HCT116 (cell line): Measurements from ENCODE around the gene TBC1D8. TPM values are rescaled to one million over a fixed set of nuclear protein-coding genes. Genes with fewer than 3 reads are reported as not detected.
A peak's percentile ranks its signal among the peaks of the same experiment; 100 is the strongest.

ENCODE experiments used
- ATAC-seq: fragments of 200-7000 bp; cut with Tn5 transposase; 2 replicates; pipeline ENCODE4 v1.9.1; 2020; ENCODE audit warnings: mild to moderate bottlenecking, moderate library complexity
- BruUV-seq: library from RNA; stranded (reverse); fragments of 400-500 nt; replicated peaks from 2 replicates; lab custom pipeline; 2021; lab: Mats Ljungman, UMichigan
- CTCF ChIA-PET: fragments of 300-600 bp; sonication (Branson Sonifier 250); formaldehyde crosslinking; loops from one replicate; lab custom pipeline; 2021; ENCODE audit warnings: antibody characterized with exemption; lab: Charles Lee
- POLR2A ChIA-PET: fragments of 300-600, 350-600 bp; sonication (Branson Sonifier 250); formaldehyde crosslinking; loops from one replicate; lab custom pipeline; 2021; ENCODE audit warnings: antibody characterized with exemption; lab: Charles Lee
- RAD21 ChIA-PET, 2 experiments: fragments of 300-600 bp; sonication (Branson Sonifier 250); formaldehyde crosslinking; loops; one replicate each; lab custom pipeline; 2023; ENCODE audit warnings: low total read pairs in 2 of 2; ENCODE audit not compliant: uncharacterized antibody in 2 of 2, unreplicated experiment in 2 of 2, low non-redundant PET in 1 of 2; lab: Charles Lee
- DNase-seq: peaks from one replicate; pipeline ENCODE4 v3.0.0-alpha.2; 2010; ENCODE audit warnings: low read depth, low spot score
- H2AFZ ChIP-seq: fragments of 200-600 bp; shearing (Covaris generic), sonication (generic); 2 replicates; pipeline ENCODE4 v1.6.1; 2017; ENCODE audit warnings: low read depth, mixed run types, mixed read lengths, antibody characterized with exemption, low read length; ENCODE audit not compliant: poor library complexity, severe bottlenecking
- H3K27ac ChIP-seq: 2 replicates; pipeline ENCODE4 v1.5.1; 2012; ENCODE audit warnings: low read depth, low read length
- H3K27me3 ChIP-seq: fragments of 200-600 bp; sonication (generic); 2 replicates; pipeline ENCODE4 v1.6.1; 2016; ENCODE audit warnings: mixed run types, low read length, mixed read lengths; ENCODE audit not compliant: insufficient read depth
- H3K36me3 ChIP-seq, 2 experiments: fragments of 200-500 bp in 1 of 2; fragments of 200-600 bp in 1 of 2; sonication (Bioruptor generic) in 1 of 2; sonication (generic) in 1 of 2; 2 replicates each; pipeline versions ENCODE4 v1.5.1 to v1.6.1; 2014 to 2016; ENCODE audit warnings: low read length in 2 of 2, inconsistent platforms in 1 of 2, mixed read lengths in 1 of 2, mixed run types in 1 of 2; ENCODE audit not compliant: insufficient read depth in 2 of 2, control insufficient read depth in 1 of 2
- H3K4me1 ChIP-seq, 2 experiments: fragments of 200-600 bp in 1 of 2; sonication (generic) in 1 of 2; 2 replicates each; pipeline versions ENCODE4 v1.5.1 to v1.6.1; 2012 to 2017; ENCODE audit warnings: low read length in 2 of 2, inconsistent platforms in 1 of 2, mild to moderate bottlenecking in 1 of 2, mixed read lengths in 1 of 2, mixed run types in 1 of 2, moderate library complexity in 1 of 2; ENCODE audit not compliant: insufficient read depth in 2 of 2, control insufficient read depth in 1 of 2
- H3K4me2 ChIP-seq: fragments of 200-600 bp; sonication (generic); 2 replicates; pipeline ENCODE4 v1.6.1; 2017; ENCODE audit warnings: mixed run types, low read length, mixed read lengths
- H3K4me3 ChIP-seq, 2 experiments: fragments of 200-600 bp in 1 of 2; sonication (generic) in 1 of 2; replicated peaks in 1 of 2; 2 replicates each; pipeline ENCODE4 v1.5.1; 2011 to 2016; ENCODE audit warnings: low read length in 2 of 2, control low read depth in 1 of 2, low read depth in 1 of 2, mild to moderate bottlenecking in 1 of 2, mixed read lengths in 1 of 2, mixed run types in 1 of 2
- H3K79me2 ChIP-seq: fragments of 200-600 bp; sonication (generic); 2 replicates; pipeline ENCODE4 v1.6.1; 2017; ENCODE audit warnings: mild to moderate bottlenecking, mixed run types, low read length, moderate library complexity, mixed read lengths; ENCODE audit not compliant: insufficient read depth
- H3K9ac ChIP-seq: fragments of 200-600 bp; sonication (generic); 2 replicates; pipeline ENCODE4 v1.6.1; 2016; ENCODE audit warnings: low read length, mixed read lengths
- H3K9me2 ChIP-seq: fragments of 200-600 bp; sonication (generic), shearing (Covaris generic); 2 replicates; pipeline ENCODE4 v1.6.1; 2017; ENCODE audit warnings: mixed run types, mild to moderate bottlenecking, moderate library complexity; ENCODE audit not compliant: insufficient read depth
- H3K9me3 ChIP-seq, 2 experiments: fragments of 200-500 bp in 1 of 2; fragments of 200-600 bp in 1 of 2; sonication (Bioruptor generic) in 1 of 2; sonication (generic) in 1 of 2; 2 replicates each; pipeline ENCODE4 v1.6.1; 2014 to 2017; ENCODE audit warnings: low read length in 2 of 2, mixed read lengths in 2 of 2, inconsistent platforms in 1 of 2, low read depth in 1 of 2, mild to moderate bottlenecking in 1 of 2, mixed run types in 1 of 2, moderate library complexity in 1 of 2; ENCODE audit not compliant: control insufficient read depth in 1 of 2, insufficient read depth in 1 of 2
- H4K20me1 ChIP-seq: fragments of 200-600 bp; sonication (generic), shearing (Covaris generic); 2 replicates; pipeline ENCODE4 v1.6.1; 2017; ENCODE audit warnings: mixed run types, mild to moderate bottlenecking, moderate library complexity; ENCODE audit not compliant: insufficient read depth
- EGR1 ChIP-seq: IDR thresholded peaks from 2 replicates; pipeline ENCODE4 v1.6.1; 2012; ENCODE audit warnings: low read depth
- FOSL1 ChIP-seq: IDR thresholded peaks from 2 replicates; pipeline ENCODE4 v1.6.1; 2012; ENCODE audit warnings: low read depth
- SIN3A ChIP-seq: IDR thresholded peaks from 2 replicates; pipeline ENCODE4 v1.6.1; 2012; ENCODE audit warnings: low read depth
- intact Hi-C: fragments of 100-400 bp; cut with micrococcal nuclease; formaldehyde crosslinking; loops from 2 replicates; pipeline ENCODE4 v1.10.0; 2022
- total RNA-seq: library from RNA; stranded (reverse); gene quantifications from one replicate; pipeline ENCODE4 v1.2.1, GENCODE V29; 2021; ENCODE audit not compliant: unreplicated experiment
- TF ChIP-seq, protein P1 (sequence below): IDR thresholded peaks from 2 replicates; pipeline ENCODE4 v1.6.1; 2012; ENCODE audit warnings: low read depth

The TBC1D8 gene
- total RNA-seq, 1 experiment from 2014 or later, result 44.0 TPM

DNA sequence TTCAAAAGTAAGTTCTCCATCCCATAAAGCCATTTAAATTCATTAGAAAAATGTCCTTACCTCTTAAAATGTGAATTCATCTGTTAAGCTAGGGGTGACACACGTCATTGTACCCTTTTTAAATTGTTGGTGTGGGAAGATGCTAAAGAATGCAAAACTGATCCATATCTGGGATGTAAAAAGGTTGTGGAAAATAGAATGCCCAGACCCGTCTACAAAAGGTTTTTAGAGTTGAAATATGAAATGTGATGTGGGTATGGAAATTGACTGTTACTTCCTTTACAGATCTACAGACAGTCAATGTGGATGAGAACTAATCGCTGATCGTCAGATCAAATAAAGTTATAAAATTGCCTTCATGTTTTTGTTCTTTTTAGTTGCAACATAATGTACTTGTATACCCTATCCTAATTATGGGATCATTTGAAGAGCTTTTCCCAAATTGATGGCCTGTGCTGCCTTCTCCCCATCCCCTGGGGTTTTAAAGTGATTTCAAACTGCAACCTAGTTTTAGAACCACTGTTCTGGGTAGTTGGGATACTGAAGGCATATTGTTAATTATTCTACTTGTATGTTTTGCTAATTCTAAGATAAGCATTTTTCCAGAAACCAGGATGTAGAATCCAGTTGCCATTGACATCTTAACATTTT lies 145.0 kb downstream of the TBC1D8 start:
- H3K36me3 ChIP-seq, result peaks cover 39 to 62% of the 10 kb centered on the region in 2 experiments
- no peak for TF ChIP-seq FOSL1
- TF ChIP-seq, protein P1, sequence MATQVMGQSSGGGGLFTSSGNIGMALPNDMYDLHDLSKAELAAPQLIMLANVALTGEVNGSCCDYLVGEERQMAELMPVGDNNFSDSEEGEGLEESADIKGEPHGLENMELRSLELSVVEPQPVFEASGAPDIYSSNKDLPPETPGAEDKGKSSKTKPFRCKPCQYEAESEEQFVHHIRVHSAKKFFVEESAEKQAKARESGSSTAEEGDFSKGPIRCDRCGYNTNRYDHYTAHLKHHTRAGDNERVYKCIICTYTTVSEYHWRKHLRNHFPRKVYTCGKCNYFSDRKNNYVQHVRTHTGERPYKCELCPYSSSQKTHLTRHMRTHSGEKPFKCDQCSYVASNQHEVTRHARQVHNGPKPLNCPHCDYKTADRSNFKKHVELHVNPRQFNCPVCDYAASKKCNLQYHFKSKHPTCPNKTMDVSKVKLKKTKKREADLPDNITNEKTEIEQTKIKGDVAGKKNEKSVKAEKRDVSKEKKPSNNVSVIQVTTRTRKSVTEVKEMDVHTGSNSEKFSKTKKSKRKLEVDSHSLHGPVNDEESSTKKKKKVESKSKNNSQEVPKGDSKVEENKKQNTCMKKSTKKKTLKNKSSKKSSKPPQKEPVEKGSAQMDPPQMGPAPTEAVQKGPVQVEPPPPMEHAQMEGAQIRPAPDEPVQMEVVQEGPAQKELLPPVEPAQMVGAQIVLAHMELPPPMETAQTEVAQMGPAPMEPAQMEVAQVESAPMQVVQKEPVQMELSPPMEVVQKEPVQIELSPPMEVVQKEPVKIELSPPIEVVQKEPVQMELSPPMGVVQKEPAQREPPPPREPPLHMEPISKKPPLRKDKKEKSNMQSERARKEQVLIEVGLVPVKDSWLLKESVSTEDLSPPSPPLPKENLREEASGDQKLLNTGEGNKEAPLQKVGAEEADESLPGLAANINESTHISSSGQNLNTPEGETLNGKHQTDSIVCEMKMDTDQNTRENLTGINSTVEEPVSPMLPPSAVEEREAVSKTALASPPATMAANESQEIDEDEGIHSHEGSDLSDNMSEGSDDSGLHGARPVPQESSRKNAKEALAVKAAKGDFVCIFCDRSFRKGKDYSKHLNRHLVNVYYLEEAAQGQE, result no peak
- no peak for TF ChIP-seq EGR1
- TF ChIP-seq SIN3A, result 0 out of 2 replicates have a peak, but pooled peaks have one; percentile 26
- H3K27me3 ChIP-seq, result no peaks in the 10 kb centered on the region
- H4K20me1 ChIP-seq, result peaks cover 43% of the 10 kb centered on the region; the same call in 1 of the 2 replicates
- no peak overlapping the region for H3K4me3 ChIP-seq
- no TSS peak for BruUV-seq
- H3K79me2 ChIP-seq, result peaks cover 59% of the 10 kb centered on the region
- peak overlapping the region; percentile 8; the same call in 1 of the 2 replicates for H3K27ac ChIP-seq
- no peaks in the 10 kb centered on the region for H3K9me2 ChIP-seq
- ATAC-seq, result no peak
- ChIA-PET RAD21 (no interaction called here), CTCF (interaction anchor here (1.1 kb wide), 1 partner anchor 400 kb away, joined by 3 read pairs; no protein-coding TSS in a partner anchor), POLR2A (interaction anchor here (1.9 kb wide), 1 partner anchor 276 kb away, joined by 7 read pairs; no protein-coding TSS in a partner anchor)
- no peaks in the 10 kb centered on the region for H3K9me3 ChIP-seq
- no peak overlapping the region for H3K9ac ChIP-seq
- intact Hi-C loops, result no loop called here
- H3K4me1 ChIP-seq, result peaks cover 9 to 19% of the 10 kb centered on the region in 2 experiments
- DNase-seq, result no peak
- H3K4me2 ChIP-seq, result no peak overlapping the region
- H2AFZ ChIP-seq, result no peak overlapping the region
